SW480 (cell line): Measurements from ENCODE around the gene GRIA1.
A peak's percentile ranks its signal among the peaks of the same experiment; 100 is the strongest.
"Not testable (repeated sequence)": the region's sequence is repeated elsewhere in the genome, so short reads cannot be mapped to it uniquely, and the experiment has no call there.

Experiments
- DNase-seq: peaks from one replicate; pipeline ENCODE4 v3.0.0-alpha.2; 2016; ENCODE audit warnings: low spot score

The GRIA1 gene

DNA sequence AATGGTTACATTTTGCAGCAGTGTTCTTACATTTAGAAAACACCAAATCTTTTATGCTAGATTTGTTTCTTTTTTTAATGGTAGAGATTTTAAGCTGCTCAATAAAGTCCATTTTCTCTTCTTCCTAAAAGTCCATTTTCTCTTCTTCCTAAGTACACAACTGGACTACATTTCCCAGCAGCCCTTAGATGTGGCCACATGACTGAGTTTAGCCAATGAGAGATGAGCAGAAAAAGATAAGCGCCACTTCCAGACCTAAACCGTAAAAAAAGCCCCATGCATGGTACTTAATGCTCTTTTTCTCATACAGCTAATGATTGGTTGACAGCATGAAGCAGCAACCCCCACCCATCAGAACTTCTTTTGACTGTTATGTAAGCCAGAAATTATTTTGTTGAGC is 341.5 kb downstream of the GRIA1 start:
- peak; percentile 51 for DNase-seq

DNA sequence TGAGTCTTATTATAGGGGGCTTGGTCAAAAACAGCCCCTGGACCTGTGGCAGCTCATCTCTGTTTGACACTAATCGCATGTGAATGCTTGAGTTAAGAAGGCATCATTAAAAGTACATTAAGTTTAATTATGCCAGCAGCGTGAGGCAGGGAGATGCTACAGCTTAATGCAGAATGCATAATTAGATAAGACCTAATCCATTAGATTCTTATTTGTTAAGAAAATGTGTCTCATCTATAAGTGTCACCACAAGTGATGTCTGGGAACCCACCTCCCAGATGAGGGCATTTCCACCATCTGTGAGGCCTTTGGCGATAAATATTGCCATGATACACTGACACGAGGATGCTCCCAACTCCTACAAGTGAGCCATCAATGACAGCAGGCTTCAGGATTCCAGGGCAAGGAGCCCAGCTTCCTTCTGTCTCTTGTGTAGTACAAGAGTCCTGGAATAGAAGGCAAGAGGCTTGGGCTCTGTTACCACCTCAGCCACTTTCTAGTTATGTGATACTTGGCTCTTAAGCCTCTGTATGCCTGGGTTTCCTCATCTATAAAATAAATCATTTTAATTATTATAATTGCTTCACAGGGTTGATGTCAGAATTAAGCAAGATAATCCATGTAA is 345.5 kb downstream of the GRIA1 start:
- DNase-seq, result no peak

DNA sequence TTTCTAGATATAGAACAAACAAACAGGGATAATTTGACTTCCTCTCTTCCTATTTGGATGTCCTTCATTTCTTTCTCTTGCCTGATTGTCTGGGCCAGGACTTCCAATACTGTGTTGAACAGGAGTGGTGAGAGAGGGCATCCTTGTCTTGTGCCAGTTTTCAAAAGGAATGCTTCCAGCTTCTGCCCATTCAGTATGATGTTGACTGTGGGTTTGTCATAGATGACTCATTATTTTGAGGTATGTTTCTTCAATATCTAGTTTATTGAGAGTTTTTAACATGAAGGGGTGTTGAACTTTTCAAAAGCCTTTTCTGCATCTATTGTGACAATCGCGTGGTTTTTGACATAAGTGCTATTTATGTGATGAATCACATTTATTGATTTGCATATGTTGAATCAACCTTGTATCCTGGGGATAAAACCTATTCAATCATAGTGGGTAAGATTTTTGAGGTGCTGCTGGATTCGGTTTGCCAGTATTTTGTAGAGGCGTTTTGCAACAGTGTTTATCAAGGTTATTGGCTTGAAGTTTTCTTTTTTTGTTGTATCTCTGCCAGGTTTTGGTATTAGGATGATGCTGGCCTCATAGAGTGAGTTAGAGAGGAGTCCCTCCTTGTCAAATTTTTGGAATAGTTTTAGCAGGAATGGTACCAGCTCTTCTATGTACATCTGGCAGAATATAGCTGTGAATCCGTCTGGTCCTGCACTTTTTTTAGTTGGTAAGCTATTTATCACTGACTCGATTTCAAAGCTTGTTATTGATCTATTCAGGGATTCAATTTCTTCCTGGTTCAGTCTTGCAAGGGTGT is 359.0 kb downstream of the GRIA1 start:
- DNase-seq, result not testable (repeated sequence)

DNA sequence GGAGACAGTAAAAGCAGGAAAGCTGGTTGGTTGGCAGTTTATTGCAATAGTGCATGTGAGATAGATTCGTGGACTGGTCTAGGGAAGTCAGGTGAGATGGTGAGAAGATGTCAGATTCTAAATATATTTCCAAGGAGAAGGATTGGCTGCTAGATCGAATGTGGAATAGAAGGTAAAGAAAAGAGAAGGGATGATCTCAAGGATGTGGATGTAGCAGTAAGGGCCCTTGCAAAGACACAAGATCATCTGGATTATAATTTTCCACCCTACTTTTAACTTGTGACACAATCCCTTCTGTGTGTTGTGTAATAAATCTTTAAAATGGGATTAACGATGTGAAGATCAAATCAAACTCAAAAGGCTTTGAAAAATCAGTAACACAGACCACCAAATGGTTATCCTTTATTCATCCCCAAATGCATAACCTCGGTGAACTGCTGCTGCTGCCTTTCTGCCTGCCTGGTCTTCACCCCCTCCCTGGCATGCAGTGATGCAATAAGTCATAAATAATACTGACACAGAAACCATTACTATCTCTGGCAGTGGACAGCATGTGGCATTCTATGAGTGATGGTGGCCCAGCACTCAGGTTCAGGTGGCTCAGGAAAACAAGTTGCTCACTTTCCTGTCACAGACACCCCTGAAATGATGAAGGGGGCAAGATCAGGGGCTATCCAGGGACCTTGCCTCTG is 369.9 kb downstream of the GRIA1 start:
- DNase-seq, result no peak

DNA sequence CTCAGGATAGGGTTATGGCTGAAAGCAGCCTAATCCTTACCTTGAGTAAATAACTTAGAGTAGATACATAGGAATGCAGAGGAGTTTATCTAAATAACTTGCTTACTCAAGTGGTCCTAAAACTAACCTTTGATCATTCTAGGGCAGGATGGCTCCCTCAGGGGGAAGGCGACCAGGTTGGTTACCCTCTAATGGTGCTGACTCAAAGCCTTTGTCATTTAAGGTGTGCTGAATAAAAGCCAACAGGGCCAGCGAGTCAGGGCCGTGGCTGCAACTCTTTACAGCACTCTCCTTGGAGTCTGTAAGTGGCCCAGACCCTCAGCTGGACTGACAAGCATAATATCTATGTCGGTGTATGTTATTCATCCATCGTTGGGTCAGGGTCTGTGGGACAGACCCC is 372.4 kb downstream of the GRIA1 start:
- DNase-seq, result not testable (repeated sequence)
